ENCODE results near the gene AXL.

Gene AXL

GRCh38 chr19:41218615-41219507 lies at the start of gene AXL:
Gene AXL (plus strand): TSS chr19:41219223. CDS start chr19:41219393, 170 bp downstream.
- no peak for TF ChIP-seq GATA3 (IDR thresholded peaks at IDR 0.05; ENCODE audit: low read depth, low read length)
- TF ChIP-seq GATA2 (IDR thresholded peaks at IDR 0.05; ENCODE audit: low read depth, low read length), result no peak

GRCh38 chr19:41172297-41173164 lies 46.5 kb upstream of the AXL start:
- TF ChIP-seq GATA3 (IDR thresholded peaks at IDR 0.05; ENCODE audit: low read depth, low read length) (no peak), GATA2 (IDR thresholded peaks at IDR 0.05; ENCODE audit: low read depth, low read length) (no peak)

GRCh38 chr19:41174297-41174928 lies 44.6 kb upstream of the AXL start:
- no peak for TF ChIP-seq GATA2 (IDR thresholded peaks at IDR 0.05; ENCODE audit: low read depth, low read length)
- no peak for TF ChIP-seq GATA3 (IDR thresholded peaks at IDR 0.05; ENCODE audit: low read depth, low read length)

GRCh38 chr19:41175801-41176777 lies 42.9 kb upstream of the AXL start:
- TF ChIP-seq GATA3 (IDR thresholded peaks at IDR 0.05; ENCODE audit: low read depth, low read length) (no peak), GATA2 (IDR thresholded peaks at IDR 0.05; ENCODE audit: low read depth, low read length) (no peak)

- TF ChIP-seq GATA2 (IDR thresholded peaks at IDR 0.05; ENCODE audit: low read depth, low read length) (no peak), GATA3 (IDR thresholded peaks at IDR 0.05; ENCODE audit: low read depth, low read length) (no peak)
These were observed 31.8 kb upstream of the AXL start for GRCh38 chr19:41186971-41187883.

- no peak for TF ChIP-seq GATA3 (IDR thresholded peaks at IDR 0.05; ENCODE audit: low read depth, low read length)
- TF ChIP-seq GATA2 (IDR thresholded peaks at IDR 0.05; ENCODE audit: low read depth, low read length), result no peak
These were observed 31.1 kb upstream of the AXL start for GRCh38 chr19:41187884-41188279.

GRCh38 chr19:41189425-41190065 lies 29.5 kb upstream of the AXL start:
- TF ChIP-seq GATA3 (IDR thresholded peaks at IDR 0.05; ENCODE audit: low read depth, low read length), result no peak
- no peak for TF ChIP-seq GATA2 (IDR thresholded peaks at IDR 0.05; ENCODE audit: low read depth, low read length)

- no peak for TF ChIP-seq GATA3 (IDR thresholded peaks at IDR 0.05; ENCODE audit: low read depth, low read length)
These were observed 26.2 kb upstream of the AXL start, which contains the start of gene CYP2S1 for GRCh38 chr19:41192574-41193429. Gene CYP2S1 (plus strand): TSS chr19:41193219. CDS start chr19:41193265, 46 bp downstream.

- TF ChIP-seq GATA2 (IDR thresholded peaks at IDR 0.05; ENCODE audit: low read depth, low read length) (no peak), GATA3 (IDR thresholded peaks at IDR 0.05; ENCODE audit: low read depth, low read length) (no peak)
These were observed 25.4 kb upstream of the AXL start for GRCh38 chr19:41193430-41194156.

GRCh38 chr19:41194157-41194552 lies 24.9 kb upstream of the AXL start:
- TF ChIP-seq GATA2 (IDR thresholded peaks at IDR 0.05; ENCODE audit: low read depth, low read length) (no peak), GATA3 (IDR thresholded peaks at IDR 0.05; ENCODE audit: low read depth, low read length) (no peak)

All from SH-SY5Y (cell line).